DOHH2 (cell line): ENCODE measurements around the gene TYROBP.

ENCODE experiments used
- H3F3A ChIP-seq: fragments of 200-600 bp; sonication (generic), shearing (Covaris generic); 2 replicates; pipeline ENCODE4 v1.6.0; 2016; ENCODE audit warnings: antibody characterized with exemption, mild to moderate bottlenecking; ENCODE audit not compliant: control insufficient read depth, insufficient read depth
- H3K27ac ChIP-seq: fragments of 200-600 bp; sonication (generic); 2 replicates; pipeline ENCODE4 v1.5.1; 2014; ENCODE audit warnings: low read depth, mild to moderate bottlenecking, low read length, moderate library complexity
- H3K27me3 ChIP-seq: fragments of 200-600 bp; sonication (generic); 2 replicates; pipeline ENCODE4 v1.6.1; 2014; ENCODE audit warnings: mild to moderate bottlenecking, low read length, mixed read lengths; ENCODE audit not compliant: control insufficient read depth
- H3K36me3 ChIP-seq: fragments of 200-600 bp; sonication (generic); 2 replicates; pipeline ENCODE4 v1.6.1; 2014; ENCODE audit warnings: mild to moderate bottlenecking, low read length, moderate library complexity, mixed read lengths; ENCODE audit not compliant: control insufficient read depth
- H3K4me1 ChIP-seq: fragments of 200-600 bp; sonication (generic); 2 replicates; pipeline ENCODE4 v1.6.1; 2014; ENCODE audit warnings: mild to moderate bottlenecking, low read length, mixed read lengths; ENCODE audit not compliant: control insufficient read depth
- H3K4me2 ChIP-seq: fragments of 200-600 bp; sonication (generic); 2 replicates; pipeline ENCODE4 v1.6.0; 2014; ENCODE audit warnings: mild to moderate bottlenecking, low read length, moderate library complexity
- H3K4me3 ChIP-seq: fragments of 200-600 bp; sonication (generic); 2 replicates; pipeline ENCODE4 v1.5.1; 2014; ENCODE audit warnings: mild to moderate bottlenecking, low read length, mixed read lengths
- H3K79me2 ChIP-seq: fragments of 200-600 bp; sonication (generic); 2 replicates; pipeline ENCODE4 v1.6.1; 2014; ENCODE audit warnings: mild to moderate bottlenecking, low read length, mixed read lengths; ENCODE audit not compliant: control insufficient read depth
- H3K9me2 ChIP-seq: fragments of 200-600 bp; sonication (generic); replicated peaks from 2 replicates; pipeline ENCODE4 v1.6.1; 2014; ENCODE audit warnings: mild to moderate bottlenecking, low read length, mixed read lengths; ENCODE audit not compliant: control insufficient read depth
- H3K9me3 ChIP-seq: fragments of 200-600 bp; sonication (generic); 2 replicates; pipeline ENCODE4 v1.6.1; 2014; ENCODE audit warnings: antibody characterized with exemption, low read length, mixed read lengths; ENCODE audit not compliant: control insufficient read depth, insufficient read depth
- H4K20me1 ChIP-seq: fragments of 200-600 bp; sonication (generic); 2 replicates; pipeline ENCODE4 v1.6.0; 2014; ENCODE audit warnings: low read depth, mild to moderate bottlenecking, antibody characterized with exemption, low read length, moderate library complexity; ENCODE audit not compliant: control insufficient read depth, insufficient read depth
- CTCF ChIP-seq: fragments of 200-600 bp; sonication (generic); IDR thresholded peaks from one replicate; pipeline ENCODE4 v1.5.1; 2014; ENCODE audit warnings: antibody characterized with exemption, mild to moderate bottlenecking, low read depth, low read length; ENCODE audit not compliant: poor library complexity, severe bottlenecking
- EZH2phosphoT487 ChIP-seq: fragments of 200-600 bp; sonication (generic); IDR thresholded peaks from 2 replicates; pipeline ENCODE4 v1.6.1; 2017; ENCODE audit warnings: borderline replicate concordance, mild to moderate bottlenecking, antibody characterized with exemption, low read length, moderate library complexity, mixed read lengths

The TYROBP gene

GRCh38 chr19:35932291-35932936, 24.3 kb upstream of the TYROBP start:
- peaks cover 52% of the 10 kb centered on the region for H3K4me1 ChIP-seq

GRCh38 chr19:35931874-35932202, 23.7 kb upstream of the TYROBP start:
- H3K27ac ChIP-seq, result no peak overlapping the region

More at GRCh38 chr19:35932291-35932936, 24.3 kb upstream of the TYROBP start:
- Histone ChIP-seq H3K27me3 (peaks cover 16% of the 10 kb centered on the region), H3K36me3 (no peaks in the 10 kb centered on the region), H4K20me1 (no peaks in the 10 kb centered on the region), H3F3A (peaks cover 9% of the 10 kb centered on the region), H3K27ac (no peak overlapping the region), H3K79me2 (no peaks in the 10 kb centered on the region), H3K4me2 (peak overlapping the region; percentile 49), H3K9me3 (no peaks in the 10 kb centered on the region), H3K4me3 (no peak overlapping the region), H3K9me2 (no peaks in the 10 kb centered on the region)
- TF ChIP-seq EZH2phosphoT487 (no peak), CTCF (no peak)

GRCh38 chr19:35931161-35931873, 23.2 kb upstream of the TYROBP start:
- no peak for TF ChIP-seq EZH2phosphoT487
- TF ChIP-seq CTCF, result peak; percentile 96
- Histone ChIP-seq H3K4me1 (peaks cover 44% of the 10 kb centered on the region), H3K9me3 (no peaks in the 10 kb centered on the region), H3K4me2 (peak overlapping the region; percentile 72), H3K79me2 (no peaks in the 10 kb centered on the region), H3K27me3 (peaks cover 10% of the 10 kb centered on the region), H3K36me3 (no peaks in the 10 kb centered on the region), H3K27ac (peak overlapping the region; percentile 51; the same call in 1 of the 2 replicates), H3K4me3 (peak overlapping the region; percentile 67), H3F3A (peaks cover 9% of the 10 kb centered on the region), H3K9me2 (no peaks in the 10 kb centered on the region), H4K20me1 (no peaks in the 10 kb centered on the region)

More at GRCh38 chr19:35931874-35932202, 23.7 kb upstream of the TYROBP start:
- Histone ChIP-seq H3K9me3 (no peaks in the 10 kb centered on the region), H3K4me2 (peak overlapping the region; percentile 49), H3K27me3 (peaks cover 14% of the 10 kb centered on the region), H3K4me3 (peak overlapping the region; percentile 35), H4K20me1 (no peaks in the 10 kb centered on the region), H3F3A (peaks cover 9% of the 10 kb centered on the region), H3K9me2 (no peaks in the 10 kb centered on the region), H3K4me1 (peaks cover 47% of the 10 kb centered on the region), H3K36me3 (no peaks in the 10 kb centered on the region), H3K79me2 (no peaks in the 10 kb centered on the region)
- TF ChIP-seq EZH2phosphoT487, result no peak
- peak; percentile 10 for TF ChIP-seq CTCF
